WTC11 (cell line): ENCODE results near the gene RNF2. TPM values are rescaled to one million over a fixed set of nuclear protein-coding genes. Genes with fewer than 3 reads are reported as not detected.

Source experiments
- ATAC-seq: fragments of 200-7000 bp; cut with Tn5 transposase; 2 replicates; pipeline ENCODE4 v1.10.0; 2021; ENCODE audit warnings: mild to moderate bottlenecking, moderate library complexity
- CTCF ChIA-PET: fragments of 300-600 bp; sonication (Branson Sonifier 250); formaldehyde crosslinking; loops from one replicate; lab custom pipeline; 2021; ENCODE audit warnings: antibody characterized with exemption; lab: Charles Lee
- POLR2A ChIA-PET: fragments of 350-600 bp; sonication (Branson Sonifier 250); formaldehyde crosslinking; loops from one replicate; lab custom pipeline; 2021; ENCODE audit warnings: antibody characterized with exemption; lab: Charles Lee
- DNase-seq: peaks from one replicate; pipeline ENCODE4 v3.0.0; 2021; ENCODE audit warnings: low spot score
- H3K27ac Mint-ChIP-seq: 2 replicates; pipeline ENCODE4 v1.8.0; 2021; ENCODE audit warnings: mixed read lengths
- H3K27me3 Mint-ChIP-seq: 2 replicates; pipeline ENCODE4 v1.8.0; 2021; ENCODE audit warnings: low read depth, mild to moderate bottlenecking, moderate library complexity, mixed read lengths
- H3K36me3 Mint-ChIP-seq: 2 replicates; pipeline ENCODE4 v1.8.0; 2021; ENCODE audit warnings: mixed read lengths
- H3K4me1 Mint-ChIP-seq: 2 replicates; pipeline ENCODE4 v1.8.0; 2022; ENCODE audit warnings: mixed read lengths
- H3K4me3 Mint-ChIP-seq: 2 replicates; pipeline ENCODE4 v1.8.0; 2021; ENCODE audit warnings: mild to moderate bottlenecking, moderate library complexity, mixed read lengths
- H3K9me3 Mint-ChIP-seq: 2 replicates; pipeline ENCODE4 v1.8.0; 2021; ENCODE audit warnings: mixed read lengths
- CBFB ChIP-seq: sonication (generic); formaldehyde crosslinking; IDR thresholded peaks from 2 replicates; pipeline ENCODE4 v1.8.1; 2022; ENCODE audit warnings: mild to moderate bottlenecking, low read depth, missing genetic modification reagents
- E2F1 ChIP-seq: sonication (generic); formaldehyde crosslinking; IDR thresholded peaks from 2 replicates; pipeline ENCODE4 v1.8.0; 2022; ENCODE audit warnings: mild to moderate bottlenecking, missing genetic modification reagents
- FOXJ3 ChIP-seq: sonication (generic); formaldehyde crosslinking; IDR thresholded peaks from 2 replicates; pipeline ENCODE4 v1.9.0; 2021; ENCODE audit warnings: missing genetic modification reagents, mild to moderate bottlenecking, borderline replicate concordance
- GRHL2 ChIP-seq: fragments of 250-450 bp; sonication (Bioruptor Pico); IDR thresholded peaks from 2 replicates; pipeline ENCODE4 v1.8.0; 2022; ENCODE audit warnings: mild to moderate bottlenecking, moderate library complexity; ENCODE audit not compliant: insufficient replicate concordance, severe bottlenecking
- HMGA2 ChIP-seq: fragments of 250-450 bp; sonication (Bioruptor Pico); IDR thresholded peaks from 2 replicates; pipeline ENCODE4 v1.4.0; 2021; ENCODE audit warnings: mild to moderate bottlenecking, moderate library complexity
- JUN ChIP-seq: sonication (generic); formaldehyde crosslinking; IDR thresholded peaks from 2 replicates; pipeline ENCODE4 v1.8.0; 2023; ENCODE audit warnings: mild to moderate bottlenecking, missing genetic modification reagents
- NFE2L1 ChIP-seq: sonication (generic); formaldehyde crosslinking; IDR thresholded peaks from 2 replicates; pipeline ENCODE4 v1.8.1; 2023; ENCODE audit warnings: missing genetic modification reagents
- NR3C1 ChIP-seq: sonication (generic); formaldehyde crosslinking; conservative IDR thresholded peaks from 2 replicates; pipeline ENCODE4 v1.8.1; 2023; ENCODE audit warnings: low read depth, mild to moderate bottlenecking, missing genetic modification reagents
- TEAD1 ChIP-seq: sonication (generic); formaldehyde crosslinking; IDR thresholded peaks from 2 replicates; pipeline ENCODE4 v1.8.0; 2022; ENCODE audit warnings: mild to moderate bottlenecking, missing genetic modification reagents
- TEAD4 ChIP-seq: sonication (generic); formaldehyde crosslinking; IDR thresholded peaks from 2 replicates; pipeline ENCODE4 v1.8.0; 2022; ENCODE audit warnings: mild to moderate bottlenecking, missing genetic modification reagents
- USF1 ChIP-seq: sonication (generic); formaldehyde crosslinking; IDR thresholded peaks from 2 replicates; pipeline ENCODE4 v1.8.0; 2022; ENCODE audit warnings: mild to moderate bottlenecking, missing genetic modification reagents
- ZBTB43 ChIP-seq: sonication (generic); formaldehyde crosslinking; IDR thresholded peaks from 2 replicates; pipeline ENCODE4 v1.8.1; 2023; ENCODE audit warnings: mild to moderate bottlenecking, missing genetic modification reagents
- ZNF423 ChIP-seq: fragments of 250-450 bp; sonication (Bioruptor Pico); IDR thresholded peaks from 2 replicates; pipeline ENCODE4 v2.1.2; 2022; ENCODE audit warnings: mild to moderate bottlenecking, moderate library complexity
- ZNF671 ChIP-seq: fragments of 250-450 bp; sonication (Bioruptor Pico); IDR thresholded peaks from 2 replicates; pipeline ENCODE4 v1.8.0; 2021; ENCODE audit warnings: mild to moderate bottlenecking
- total RNA-seq: library from RNA; stranded (reverse); gene quantifications from 3 replicates; pipeline ENCODE4 v1.2.3, GENCODE V29; 2021
- TF ChIP-seq, protein P1 (sequence below): fragments of 250-450 bp; sonication (Bioruptor Pico); IDR thresholded peaks from 2 replicates; pipeline ENCODE4 v1.9.0; 2021; ENCODE audit warnings: mild to moderate bottlenecking, borderline replicate concordance
- TF ChIP-seq, protein P2 (sequence below): sonication (generic); formaldehyde crosslinking; IDR thresholded peaks from 2 replicates; pipeline ENCODE4 v1.8.1; 2023; ENCODE audit warnings: mild to moderate bottlenecking, moderate library complexity, missing genetic modification reagents
- TF ChIP-seq, protein P3 (sequence below): sonication (generic); formaldehyde crosslinking; conservative IDR thresholded peaks from 2 replicates; pipeline ENCODE4 v1.8.1; 2023; ENCODE audit warnings: mild to moderate bottlenecking, low read depth, missing genetic modification reagents, moderate library complexity
- TF ChIP-seq, protein P4 (sequence below): sonication (generic); formaldehyde crosslinking; conservative IDR thresholded peaks from 2 replicates; pipeline ENCODE4 v1.8.1; 2022; ENCODE audit warnings: mild to moderate bottlenecking, missing genetic modification reagents
- TF ChIP-seq, protein P5 (sequence below): fragments of 250-450 bp; sonication (Bioruptor Pico); IDR thresholded peaks from 2 replicates; pipeline ENCODE4 v1.8.0; 2021; ENCODE audit warnings: mild to moderate bottlenecking

The RNF2 gene
- total RNA-seq, 1 experiment from 2014 or later = 37.3 TPM

- TF ChIP-seq NFE2L1 = no peak
- TF ChIP-seq, all 79 proteins: peak for 0
Measured at GRCh38 chr1:185137896-185138545, 92.7 kb downstream of the RNF2 start (continued).

DNA sequence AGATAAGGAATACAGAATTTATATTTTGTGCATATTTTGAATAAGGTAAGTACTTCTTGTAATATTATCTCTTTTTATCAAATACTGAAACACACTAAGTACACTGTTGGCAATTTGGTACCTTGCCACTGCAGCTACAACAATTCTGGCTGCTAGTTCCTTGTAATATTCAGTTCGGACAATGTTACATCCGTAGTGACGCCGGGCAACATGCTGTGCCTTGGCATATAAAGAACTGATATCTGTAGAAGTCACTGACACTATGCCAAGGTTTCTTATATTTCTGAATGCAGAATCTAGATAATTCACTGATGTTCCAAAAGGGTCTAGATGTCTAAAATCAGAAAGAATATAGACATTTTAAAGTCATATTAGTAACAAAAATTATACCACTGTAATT lies 93.9 kb downstream of the RNF2 start:
- ChIA-PET CTCF (no interaction called here), POLR2A (no interaction called here)
- Mint-ChIP-seq H3K36me3 (peaks cover 25% of the 10 kb centered on the region), H3K27me3 (no peaks in the 10 kb centered on the region), H3K4me3 (no peak overlapping the region), H3K27ac (no peak overlapping the region), H3K4me1 (no peaks in the 10 kb centered on the region), H3K9me3 (no peaks in the 10 kb centered on the region)
- TF ChIP-seq HMGA2 (no peak), ZBTB43 (no peak), ZNF671 (CRISPR knock-in tag) (no peak), TEAD1 (CRISPR knock-in tag) (no peak), E2F1 (CRISPR knock-in tag) (no peak), NR3C1 (CRISPR knock-in tag) (no peak), JUN (CRISPR knock-in tag) (no peak), CBFB (CRISPR knock-in tag) (no peak), FOXJ3 (CRISPR knock-in tag) (no peak), TEAD4 (CRISPR knock-in tag) (no peak), USF1 (CRISPR knock-in tag) (no peak), GRHL2 (CRISPR knock-in tag) (no peak), ZNF423 (CRISPR knock-in tag) (no peak)
- TF ChIP-seq, protein P1, sequence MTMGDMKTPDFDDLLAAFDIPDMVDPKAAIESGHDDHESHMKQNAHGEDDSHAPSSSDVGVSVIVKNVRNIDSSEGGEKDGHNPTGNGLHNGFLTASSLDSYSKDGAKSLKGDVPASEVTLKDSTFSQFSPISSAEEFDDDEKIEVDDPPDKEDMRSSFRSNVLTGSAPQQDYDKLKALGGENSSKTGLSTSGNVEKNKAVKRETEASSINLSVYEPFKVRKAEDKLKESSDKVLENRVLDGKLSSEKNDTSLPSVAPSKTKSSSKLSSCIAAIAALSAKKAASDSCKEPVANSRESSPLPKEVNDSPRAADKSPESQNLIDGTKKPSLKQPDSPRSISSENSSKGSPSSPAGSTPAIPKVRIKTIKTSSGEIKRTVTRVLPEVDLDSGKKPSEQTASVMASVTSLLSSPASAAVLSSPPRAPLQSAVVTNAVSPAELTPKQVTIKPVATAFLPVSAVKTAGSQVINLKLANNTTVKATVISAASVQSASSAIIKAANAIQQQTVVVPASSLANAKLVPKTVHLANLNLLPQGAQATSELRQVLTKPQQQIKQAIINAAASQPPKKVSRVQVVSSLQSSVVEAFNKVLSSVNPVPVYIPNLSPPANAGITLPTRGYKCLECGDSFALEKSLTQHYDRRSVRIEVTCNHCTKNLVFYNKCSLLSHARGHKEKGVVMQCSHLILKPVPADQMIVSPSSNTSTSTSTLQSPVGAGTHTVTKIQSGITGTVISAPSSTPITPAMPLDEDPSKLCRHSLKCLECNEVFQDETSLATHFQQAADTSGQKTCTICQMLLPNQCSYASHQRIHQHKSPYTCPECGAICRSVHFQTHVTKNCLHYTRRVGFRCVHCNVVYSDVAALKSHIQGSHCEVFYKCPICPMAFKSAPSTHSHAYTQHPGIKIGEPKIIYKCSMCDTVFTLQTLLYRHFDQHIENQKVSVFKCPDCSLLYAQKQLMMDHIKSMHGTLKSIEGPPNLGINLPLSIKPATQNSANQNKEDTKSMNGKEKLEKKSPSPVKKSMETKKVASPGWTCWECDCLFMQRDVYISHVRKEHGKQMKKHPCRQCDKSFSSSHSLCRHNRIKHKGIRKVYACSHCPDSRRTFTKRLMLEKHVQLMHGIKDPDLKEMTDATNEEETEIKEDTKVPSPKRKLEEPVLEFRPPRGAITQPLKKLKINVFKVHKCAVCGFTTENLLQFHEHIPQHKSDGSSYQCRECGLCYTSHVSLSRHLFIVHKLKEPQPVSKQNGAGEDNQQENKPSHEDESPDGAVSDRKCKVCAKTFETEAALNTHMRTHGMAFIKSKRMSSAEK = no peak
- TF ChIP-seq, protein P2, sequence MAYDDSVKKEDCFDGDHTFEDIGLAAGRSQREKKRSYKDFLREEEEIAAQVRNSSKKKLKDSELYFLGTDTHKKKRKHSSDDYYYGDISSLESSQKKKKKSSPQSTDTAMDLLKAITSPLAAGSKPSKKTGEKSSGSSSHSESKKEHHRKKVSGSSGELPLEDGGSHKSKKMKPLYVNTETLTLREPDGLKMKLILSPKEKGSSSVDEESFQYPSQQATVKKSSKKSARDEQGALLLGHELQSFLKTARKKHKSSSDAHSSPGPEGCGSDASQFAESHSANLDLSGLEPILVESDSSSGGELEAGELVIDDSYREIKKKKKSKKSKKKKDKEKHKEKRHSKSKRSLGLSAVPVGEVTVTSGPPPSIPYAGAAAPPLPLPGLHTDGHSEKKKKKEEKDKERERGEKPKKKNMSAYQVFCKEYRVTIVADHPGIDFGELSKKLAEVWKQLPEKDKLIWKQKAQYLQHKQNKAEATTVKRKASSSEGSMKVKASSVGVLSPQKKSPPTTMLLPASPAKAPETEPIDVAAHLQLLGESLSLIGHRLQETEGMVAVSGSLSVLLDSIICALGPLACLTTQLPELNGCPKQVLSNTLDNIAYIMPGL = no peak
- TF ChIP-seq, protein P3, sequence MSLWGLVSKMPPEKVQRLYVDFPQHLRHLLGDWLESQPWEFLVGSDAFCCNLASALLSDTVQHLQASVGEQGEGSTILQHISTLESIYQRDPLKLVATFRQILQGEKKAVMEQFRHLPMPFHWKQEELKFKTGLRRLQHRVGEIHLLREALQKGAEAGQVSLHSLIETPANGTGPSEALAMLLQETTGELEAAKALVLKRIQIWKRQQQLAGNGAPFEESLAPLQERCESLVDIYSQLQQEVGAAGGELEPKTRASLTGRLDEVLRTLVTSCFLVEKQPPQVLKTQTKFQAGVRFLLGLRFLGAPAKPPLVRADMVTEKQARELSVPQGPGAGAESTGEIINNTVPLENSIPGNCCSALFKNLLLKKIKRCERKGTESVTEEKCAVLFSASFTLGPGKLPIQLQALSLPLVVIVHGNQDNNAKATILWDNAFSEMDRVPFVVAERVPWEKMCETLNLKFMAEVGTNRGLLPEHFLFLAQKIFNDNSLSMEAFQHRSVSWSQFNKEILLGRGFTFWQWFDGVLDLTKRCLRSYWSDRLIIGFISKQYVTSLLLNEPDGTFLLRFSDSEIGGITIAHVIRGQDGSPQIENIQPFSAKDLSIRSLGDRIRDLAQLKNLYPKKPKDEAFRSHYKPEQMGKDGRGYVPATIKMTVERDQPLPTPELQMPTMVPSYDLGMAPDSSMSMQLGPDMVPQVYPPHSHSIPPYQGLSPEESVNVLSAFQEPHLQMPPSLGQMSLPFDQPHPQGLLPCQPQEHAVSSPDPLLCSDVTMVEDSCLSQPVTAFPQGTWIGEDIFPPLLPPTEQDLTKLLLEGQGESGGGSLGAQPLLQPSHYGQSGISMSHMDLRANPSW = no peak
- TF ChIP-seq, protein P4, sequence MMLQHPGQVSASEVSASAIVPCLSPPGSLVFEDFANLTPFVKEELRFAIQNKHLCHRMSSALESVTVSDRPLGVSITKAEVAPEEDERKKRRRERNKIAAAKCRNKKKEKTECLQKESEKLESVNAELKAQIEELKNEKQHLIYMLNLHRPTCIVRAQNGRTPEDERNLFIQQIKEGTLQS (CRISPR knock-in tag) = no peak
- TF ChIP-seq, protein P5, sequence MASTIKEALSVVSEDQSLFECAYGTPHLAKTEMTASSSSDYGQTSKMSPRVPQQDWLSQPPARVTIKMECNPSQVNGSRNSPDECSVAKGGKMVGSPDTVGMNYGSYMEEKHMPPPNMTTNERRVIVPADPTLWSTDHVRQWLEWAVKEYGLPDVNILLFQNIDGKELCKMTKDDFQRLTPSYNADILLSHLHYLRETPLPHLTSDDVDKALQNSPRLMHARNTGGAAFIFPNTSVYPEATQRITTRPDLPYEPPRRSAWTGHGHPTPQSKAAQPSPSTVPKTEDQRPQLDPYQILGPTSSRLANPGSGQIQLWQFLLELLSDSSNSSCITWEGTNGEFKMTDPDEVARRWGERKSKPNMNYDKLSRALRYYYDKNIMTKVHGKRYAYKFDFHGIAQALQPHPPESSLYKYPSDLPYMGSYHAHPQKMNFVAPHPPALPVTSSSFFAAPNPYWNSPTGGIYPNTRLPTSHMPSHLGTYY = no peak
- ATAC-seq = no peak
- no peak for DNase-seq
